ENCODE measurements around the gene AKT2. TPM values are rescaled to one million over a fixed set of nuclear protein-coding genes. Genes with fewer than 3 reads are reported as not detected.

The AKT2 gene
- total and polyA plus RNA-seq, 2 of the 8 experiments (the other 6 are each of a cell fraction or from before 2014, with no cell fraction given): 151 to 183 TPM

DNA sequence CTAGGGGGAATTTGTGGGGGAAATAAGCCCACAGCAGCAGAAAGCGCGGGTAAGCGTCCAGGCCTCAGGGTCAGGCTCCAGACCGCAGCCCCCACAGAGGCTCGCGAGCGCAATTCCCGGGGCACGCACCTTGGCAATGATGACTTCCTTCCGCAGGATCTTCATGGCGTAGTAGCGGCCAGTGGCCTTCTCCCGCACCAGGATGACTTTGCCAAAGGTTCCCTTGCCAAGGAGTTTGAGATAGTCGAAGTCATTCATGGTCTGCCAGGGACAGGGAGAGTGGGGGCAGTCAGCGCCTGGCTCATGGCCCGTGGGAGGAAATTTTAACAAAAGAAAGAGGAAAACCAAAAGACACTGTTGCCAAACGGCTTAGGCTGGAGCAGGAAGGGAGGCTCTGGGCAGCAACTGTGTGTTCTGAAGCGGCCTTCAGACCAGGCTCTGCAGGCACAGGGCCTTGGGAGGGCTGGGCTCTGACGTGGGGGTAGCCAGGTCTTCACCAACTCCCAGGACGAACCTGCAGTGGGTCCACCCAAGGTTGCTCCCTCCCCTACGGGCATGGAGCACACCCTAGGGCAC lies 43.2 kb downstream of the AKT2 start:
- Histone ChIP-seq H3K36me3 (ENCODE audit: control insufficient read depth in 2 of 4, insufficient read depth in 4 of 4, low read length in 3 of 4) (peaks cover 4 to 29% (median 10%) of the 10 kb centered on the region in 4 experiments; a peak in 5 of 8 replicates), H3K18ac (ENCODE audit: extremely low read depth, low read length) (no peak overlapping the region), H3K56ac (replicated peaks; ENCODE audit: insufficient read length, low read depth, low read length) (no peak overlapping the region), H3K4me1 (replicated peaks in 1 of 4; ENCODE audit: control insufficient read depth in 3 of 4, insufficient read depth in 4 of 4, low read length in 3 of 4) (no peaks in the 10 kb centered on the region; a peak in 1 of 7 replicates), H3K14ac (ENCODE audit: insufficient read length) (no peak overlapping the region), H4K5ac (ENCODE audit: insufficient read length, low read depth, low read length) (no peak overlapping the region), H2BK12ac (ENCODE audit: low read depth, low read length) (no peak overlapping the region), H4K91ac (replicated peaks; ENCODE audit: insufficient read length, low read length) (no peak overlapping the region), H3K4me2 (ENCODE audit: insufficient read depth in 1 of 2, low read depth in 2 of 2, low read length in 2 of 2) (no peak overlapping the region), H3K9ac (replicated peaks in 1 of 4; ENCODE audit: extremely low read depth in 1 of 4, low read depth in 3 of 4, low read length in 3 of 4) (no peak overlapping the region), H2BK20ac (ENCODE audit: low read length) (no peak overlapping the region), H2BK5ac (ENCODE audit: low read depth, low read length) (no peak overlapping the region), H2BK120ac (replicated peaks; ENCODE audit: low read depth, low read length) (no peak overlapping the region), H4K8ac (ENCODE audit: extremely low read depth, insufficient read depth, low read length) (no peak overlapping the region; the same call in 1 of the 2 replicates), H3K4ac (replicated peaks; ENCODE audit: insufficient read length, low read depth, low read length) (no peak overlapping the region), H2BK15ac (ENCODE audit: low read length) (no peak overlapping the region), H3K79me1 (ENCODE audit: low read depth, low read length) (peaks cover 5% of the 10 kb centered on the region), H3K9me3 (ENCODE audit: insufficient read depth in 2 of 2, low read depth in 1 of 2, low read length in 1 of 2) (no peaks in the 10 kb centered on the region), H3K4me3 (ENCODE audit: extremely low read depth in 1 of 4, insufficient read depth in 2 of 4, low read depth in 3 of 4, low read length in 4 of 4) (no peak overlapping the region), H2AK5ac (ENCODE audit: low read depth, low read length) (no peak overlapping the region), H3K27me3 (replicated peaks in 1 of 4; ENCODE audit: control insufficient read depth in 3 of 4, extremely low read depth in 1 of 4, insufficient read depth in 3 of 4, low read length in 3 of 4) (no peaks in the 10 kb centered on the region), H3K79me2 (ENCODE audit: control insufficient read depth in 1 of 2, insufficient read depth in 2 of 2, low read length in 2 of 2) (no peaks in the 10 kb centered on the region), H3K23ac (ENCODE audit: insufficient read length) (no peak overlapping the region), H2AFZ (ENCODE audit: low read length) (no peak overlapping the region), H3K23me2 (ENCODE audit: low read depth, low read length) (no peaks in the 10 kb centered on the region), H4K20me1 (replicated peaks in 1 of 2; ENCODE audit: control insufficient read depth in 1 of 2, insufficient read depth in 2 of 2, low read length in 2 of 2) (peaks cover 2 to 7% of the 10 kb centered on the region in 2 experiments), H3K27ac (ENCODE audit: low read depth, low read length) (no peak overlapping the region)
- WGBS, 2 experiments (ENCODE audit: extremely low coverage in 1 of 2, insufficient coverage in 1 of 2, insufficient read length in 1 of 2, insufficient replicate concordance in 2 of 2, low coverage in 1 of 2, low lambda C conversion rate in 2 of 2, missing lambda C conversion rate in 1 of 2): 89% methylated on average over 20 of the region's 21 CpGs; no CpG with 5 or more reads in 1 of the 2 experiments
- no peak for FAIRE-seq
- POLR2A ChIA-PET (ENCODE audit: partially characterized antibody): interaction anchor here (1.4 kb wide), 2 partner anchors 15 to 39 kb away, joined by 3 to 4 read pairs; partner anchors contain the start of gene CCNP
- CTCF ChIA-PET (ENCODE audit: partially characterized antibody): interaction anchor here (0.6 to 1.8 kb wide), 3 partner anchors 8 to 51 kb away, joined by 3 to 6 read pairs (median 6); no protein-coding TSS in a partner anchor
- DNase-seq (ENCODE audit: low read depth in 1 of 2, low spot score in 2 of 2): no peak
- no peak for TF ChIP-seq RXRA (IDR thresholded peaks at IDR 0.05; ENCODE audit: insufficient read depth, low read depth, low read length)
- no peak for TF ChIP-seq FOSL1 (IDR thresholded peaks at IDR 0.05; ENCODE audit: insufficient read depth, low read depth, low read length)
- no peak for TF ChIP-seq CREB1 (IDR thresholded peaks at IDR 0.05)
- no peak for TF ChIP-seq CTBP2 (IDR thresholded peaks at IDR 0.05; ENCODE audit: borderline replicate concordance, insufficient read depth, insufficient read length, low read length)
- TF ChIP-seq SAP30 (IDR thresholded peaks at IDR 0.05; ENCODE audit: insufficient read depth, insufficient replicate concordance, low read length): no peak
- TF ChIP-seq, protein P1, sequence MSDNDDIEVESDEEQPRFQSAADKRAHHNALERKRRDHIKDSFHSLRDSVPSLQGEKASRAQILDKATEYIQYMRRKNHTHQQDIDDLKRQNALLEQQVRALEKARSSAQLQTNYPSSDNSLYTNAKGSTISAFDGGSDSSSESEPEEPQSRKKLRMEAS (IDR thresholded peaks at IDR 0.05): no peak
- no peak for TF ChIP-seq POLR2A (IDR thresholded peaks at IDR 0.05; ENCODE audit: control extremely low read depth in 1 of 2, low read depth in 2 of 2, low read length in 2 of 2)
- TF ChIP-seq SUZ12 (IDR thresholded peaks at IDR 0.05; ENCODE audit: low read length): no peak
- TF ChIP-seq GABPA (IDR thresholded peaks at IDR 0.05; ENCODE audit: borderline replicate concordance, insufficient read depth, low read length): no peak
- no peak for TF ChIP-seq SP2 (IDR thresholded peaks at IDR 0.05; ENCODE audit: low read length)
- TF ChIP-seq CHD2 (IDR thresholded peaks at IDR 0.05; ENCODE audit: low read length): no peak
- TF ChIP-seq TAF1 (IDR thresholded peaks at IDR 0.05; ENCODE audit: low read depth, low read length): no peak
- no peak for TF ChIP-seq RNF2 (IDR thresholded peaks at IDR 0.05; ENCODE audit: borderline replicate concordance, low read depth, low read length, missing control alignments, poor library complexity, severe bottlenecking)

All from H1 (cell line).